Activated T-helper 1 cell treated with anti-CD3 and anti-CD28 coated beads, Interleukin-12 subunit alpha, Interleukin-12 subunit beta, Interleukin-2, Interleukin-4 antibody, amounts not matched to agents 30 ng/mL and 10 ng/mL and 1 ng/mL, durations not matched to agents 14 hours and 24 hours and 36 hours (primary cell): ENCODE measurements around the gene FBXW11. TPM values are rescaled to one million over a fixed set of nuclear protein-coding genes. Genes with fewer than 3 reads are reported as not detected.
"Not testable (repeated sequence)": the region's sequence is repeated elsewhere in the genome, so short reads cannot be mapped to it uniquely, and the experiment has no call there.

Experiments used
- DNase-seq: peaks from one replicate; pipeline ENCODE4 v3.0.0; 2021; ENCODE audit warnings: low spot score
- H3K27ac Mint-ChIP-seq: one replicate; pipeline ENCODE4 v1.8.0; 2021; ENCODE audit warnings: mild to moderate bottlenecking, mixed read lengths
- H3K27me3 Mint-ChIP-seq: one replicate; pipeline ENCODE4 v1.8.0; 2022; ENCODE audit warnings: mild to moderate bottlenecking, moderate library complexity, mixed read lengths; ENCODE audit not compliant: insufficient read depth
- H3K36me3 Mint-ChIP-seq: one replicate; pipeline ENCODE4 v1.8.0; 2021; ENCODE audit warnings: low read depth, mixed read lengths
- H3K4me1 Mint-ChIP-seq: one replicate; pipeline ENCODE4 v1.8.0; 2021; ENCODE audit warnings: low read depth, mixed read lengths
- H3K4me3 Mint-ChIP-seq: one replicate; pipeline ENCODE4 v1.8.0; 2021; ENCODE audit warnings: mild to moderate bottlenecking, moderate library complexity, mixed read lengths
- H3K9me3 Mint-ChIP-seq: one replicate; pipeline ENCODE4 v1.8.0; 2021; ENCODE audit warnings: mixed read lengths
- intact Hi-C: fragments of 100-400 bp; cut with micrococcal nuclease; formaldehyde crosslinking; loops from one replicate; pipeline ENCODE4 v1.15.1; 2024
- total RNA-seq: library from RNA; stranded (reverse); gene quantifications from 2 replicates; pipeline ENCODE4 v1.2.3, GENCODE V29; 2022

The FBXW11 gene
- total RNA-seq, 1 donor from 2014 or later, result 57.9 TPM

GRCh38 chr5:171938358-171938757 lies 68.1 kb downstream of the FBXW11 start:
- Mint-ChIP-seq H3K4me3 (no peak overlapping the region), H3K27ac (no peak overlapping the region), H3K9me3 (peaks cover 4% of the 10 kb centered on the region), H3K36me3 (peaks cover 7% of the 10 kb centered on the region), H3K4me1 (peaks cover 15% of the 10 kb centered on the region), H3K27me3 (no peaks in the 10 kb centered on the region)
- intact Hi-C loops, result no loop called here
- DNase-seq, result no peak

DNA sequence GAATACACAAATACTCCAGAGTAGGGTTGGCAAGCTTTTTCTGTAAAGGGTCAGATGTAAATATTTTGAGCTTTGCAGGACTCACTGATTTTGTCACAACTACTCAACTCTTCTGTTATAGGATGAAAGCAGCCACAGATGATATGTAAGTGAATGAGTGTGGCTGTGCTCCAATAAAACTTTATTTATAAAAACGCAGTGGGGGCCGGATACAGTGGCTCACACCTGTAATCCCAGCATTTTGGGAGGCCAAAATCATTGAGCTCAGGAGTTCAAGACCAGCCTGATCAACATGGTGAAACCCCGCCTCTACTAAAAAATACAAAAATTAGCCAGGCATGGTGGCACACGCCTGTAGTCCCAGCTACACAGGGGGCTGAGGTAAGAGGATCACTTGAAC lies 69.1 kb downstream of the FBXW11 start:
- Mint-ChIP-seq H3K4me3 (no peak overlapping the region), H3K36me3 (peaks cover 7% of the 10 kb centered on the region), H3K4me1 (peaks cover 6% of the 10 kb centered on the region), H3K9me3 (peaks cover 4% of the 10 kb centered on the region), H3K27ac (no peak overlapping the region), H3K27me3 (no peaks in the 10 kb centered on the region)
- no peak for DNase-seq
- intact Hi-C loops, result no loop called here

DNA sequence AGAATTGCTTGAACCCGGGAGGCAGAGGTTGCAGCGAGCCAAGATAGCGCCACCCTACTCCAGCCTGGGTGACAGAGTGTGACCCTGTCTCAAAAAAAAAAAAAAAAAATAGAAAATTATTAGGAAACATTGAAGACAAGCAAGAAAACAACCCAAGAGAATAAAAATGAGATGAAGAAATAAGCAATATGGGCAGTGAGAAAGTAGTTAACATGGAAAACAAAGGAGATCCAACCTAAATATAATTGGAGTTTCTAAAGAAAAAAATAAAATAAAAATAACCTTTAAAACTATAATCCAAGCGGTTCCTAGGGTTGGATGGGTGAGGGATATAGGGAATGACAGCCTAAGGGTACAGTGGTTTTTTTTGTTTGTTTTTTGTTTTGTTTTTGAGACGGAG lies 71.9 kb downstream of the FBXW11 start:
- intact Hi-C loops, result no loop called here
- DNase-seq, result no peak
- H3K36me3 Mint-ChIP-seq, result peaks cover 13% of the 10 kb centered on the region
- H3K4me1 Mint-ChIP-seq, result peaks cover 9% of the 10 kb centered on the region
- peaks cover 4% of the 10 kb centered on the region for H3K9me3 Mint-ChIP-seq
- no peaks in the 10 kb centered on the region for H3K27me3 Mint-ChIP-seq
- H3K27ac Mint-ChIP-seq, result no peak overlapping the region
- H3K4me3 Mint-ChIP-seq, result no peak overlapping the region

GRCh38 chr5:171931163-171931562 lies 75.3 kb downstream of the FBXW11 start:
- no peak for DNase-seq
- Mint-ChIP-seq H3K27ac (no peak overlapping the region), H3K36me3 (peaks cover 16% of the 10 kb centered on the region), H3K4me3 (no peak overlapping the region), H3K4me1 (peaks cover 21% of the 10 kb centered on the region), H3K27me3 (no peaks in the 10 kb centered on the region), H3K9me3 (peaks cover 4% of the 10 kb centered on the region)
- intact Hi-C loops, result no loop called here

DNA sequence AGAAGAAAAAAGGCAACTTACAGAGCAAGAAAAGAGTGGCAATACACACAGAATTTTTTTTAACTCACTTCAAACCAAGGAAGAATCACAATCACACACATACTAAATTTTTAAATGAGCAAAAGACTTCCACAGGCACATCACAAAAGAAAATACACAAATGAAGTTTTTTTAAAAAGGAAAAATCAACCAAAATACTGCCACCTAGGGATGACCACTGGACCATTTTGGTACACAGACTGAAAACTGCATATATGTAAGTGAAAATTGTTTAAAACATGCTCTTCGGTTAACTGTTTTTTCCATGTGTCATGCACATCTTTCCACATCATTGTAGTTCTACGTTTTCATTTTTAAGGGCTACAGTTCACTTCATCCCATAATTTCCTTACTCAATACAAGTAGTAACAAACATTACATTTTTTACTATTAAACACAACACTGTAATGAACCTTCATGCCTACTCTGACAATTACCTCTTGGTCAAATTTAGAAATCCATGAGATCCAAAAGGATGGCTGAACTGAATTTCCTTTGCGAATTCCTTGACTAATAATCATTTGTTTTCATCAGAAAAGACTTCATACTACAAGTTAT lies 79.0 kb downstream of the FBXW11 start:
- H3K27me3 Mint-ChIP-seq, result no peaks in the 10 kb centered on the region
- H3K9me3 Mint-ChIP-seq, result no peaks in the 10 kb centered on the region
- no peak overlapping the region for H3K4me3 Mint-ChIP-seq
- intact Hi-C loops, result no loop called here
- peaks cover 13% of the 10 kb centered on the region for H3K36me3 Mint-ChIP-seq
- H3K4me1 Mint-ChIP-seq, result peaks cover 22% of the 10 kb centered on the region
- DNase-seq, result no peak
- H3K27ac Mint-ChIP-seq, result no peak overlapping the region

- H3K4me3 Mint-ChIP-seq, result no peak overlapping the region
- peaks cover 25% of the 10 kb centered on the region for H3K4me1 Mint-ChIP-seq
These were observed 80.1 kb downstream of the FBXW11 start for GRCh38 chr5:171926311-171926710.

GRCh38 chr5:171924493-171925122 lies 81.8 kb downstream of the FBXW11 start:
- Mint-ChIP-seq H3K9me3 (no peaks in the 10 kb centered on the region), H3K4me1 (peaks cover 25% of the 10 kb centered on the region), H3K4me3 (no peak overlapping the region), H3K36me3 (peaks cover 7% of the 10 kb centered on the region), H3K27me3 (no peaks in the 10 kb centered on the region), H3K27ac (no peak overlapping the region)
- intact Hi-C loops, result no loop called here
- no peak for DNase-seq

More at GRCh38 chr5:171926311-171926710, 80.1 kb downstream of the FBXW11 start:
- Mint-ChIP-seq H3K36me3 (peaks cover 9% of the 10 kb centered on the region), H3K27ac (no peak overlapping the region), H3K9me3 (no peaks in the 10 kb centered on the region), H3K27me3 (no peaks in the 10 kb centered on the region)
- DNase-seq, result no peak
- intact Hi-C loops, result no loop called here

DNA sequence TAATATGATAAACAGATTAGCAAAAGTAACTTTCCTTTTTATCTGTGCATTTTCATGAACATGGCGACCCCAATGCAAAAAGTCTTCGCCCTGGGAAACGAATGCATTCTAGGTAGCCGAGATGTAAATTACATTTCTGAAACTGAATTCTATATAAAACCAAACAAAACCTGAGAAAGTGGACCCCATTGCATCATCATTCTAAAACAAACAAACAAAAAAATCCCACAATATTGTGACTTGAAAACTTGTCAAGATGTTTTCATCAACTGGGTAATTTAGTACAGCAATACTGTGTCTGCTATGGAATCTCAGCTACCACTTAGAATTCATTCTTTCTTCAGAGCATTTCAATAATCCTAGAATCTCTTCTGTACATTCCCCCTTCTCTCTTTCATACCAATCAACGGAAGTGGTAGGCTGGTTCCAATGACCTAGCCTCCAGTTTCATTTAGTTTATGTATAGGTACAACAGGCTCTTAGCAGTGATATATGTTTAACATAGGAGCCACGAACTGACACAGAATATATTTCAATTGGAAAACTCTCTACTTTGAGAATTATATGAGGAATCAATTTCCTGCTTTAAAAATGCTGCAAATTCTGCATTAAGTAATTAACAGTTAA lies 85.6 kb downstream of the FBXW11 start:
- Mint-ChIP-seq H3K27ac (no peak overlapping the region), H3K4me1 (peaks cover 19% of the 10 kb centered on the region), H3K9me3 (no peaks in the 10 kb centered on the region), H3K36me3 (peaks cover 4% of the 10 kb centered on the region), H3K4me3 (no peak overlapping the region), H3K27me3 (no peaks in the 10 kb centered on the region)
- no peak for DNase-seq
- intact Hi-C loops, result no loop called here

DNA sequence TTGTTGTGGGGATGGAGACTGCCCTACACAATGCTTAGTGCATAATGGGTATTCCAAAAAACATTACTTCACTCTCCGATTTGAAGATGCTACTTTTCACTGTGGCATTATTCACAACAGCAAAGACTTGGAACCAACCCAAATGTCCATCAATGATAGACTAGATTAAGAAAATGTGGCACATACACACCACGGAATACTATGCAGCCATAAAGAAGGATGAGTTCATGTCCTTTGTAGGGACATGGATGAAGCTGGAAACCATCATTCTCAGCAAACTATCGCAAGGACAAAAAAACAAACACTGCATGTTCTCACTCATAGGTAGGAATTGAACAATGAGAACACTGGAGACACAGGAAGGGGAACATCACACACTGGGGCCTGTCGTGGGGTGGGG lies 90.7 kb downstream of the FBXW11 start:
- intact Hi-C loops, result loop anchor here (2.0 kb wide), 1 partner anchor 41 kb away; no protein-coding TSS in a partner anchor
- peaks cover 33% of the 10 kb centered on the region for H3K4me1 Mint-ChIP-seq
- H3K27ac Mint-ChIP-seq, H3K36me3 Mint-ChIP-seq, H3K27me3 Mint-ChIP-seq, H3K4me3 Mint-ChIP-seq, H3K9me3 Mint-ChIP-seq, DNase-seq: not testable (repeated sequence)

DNA sequence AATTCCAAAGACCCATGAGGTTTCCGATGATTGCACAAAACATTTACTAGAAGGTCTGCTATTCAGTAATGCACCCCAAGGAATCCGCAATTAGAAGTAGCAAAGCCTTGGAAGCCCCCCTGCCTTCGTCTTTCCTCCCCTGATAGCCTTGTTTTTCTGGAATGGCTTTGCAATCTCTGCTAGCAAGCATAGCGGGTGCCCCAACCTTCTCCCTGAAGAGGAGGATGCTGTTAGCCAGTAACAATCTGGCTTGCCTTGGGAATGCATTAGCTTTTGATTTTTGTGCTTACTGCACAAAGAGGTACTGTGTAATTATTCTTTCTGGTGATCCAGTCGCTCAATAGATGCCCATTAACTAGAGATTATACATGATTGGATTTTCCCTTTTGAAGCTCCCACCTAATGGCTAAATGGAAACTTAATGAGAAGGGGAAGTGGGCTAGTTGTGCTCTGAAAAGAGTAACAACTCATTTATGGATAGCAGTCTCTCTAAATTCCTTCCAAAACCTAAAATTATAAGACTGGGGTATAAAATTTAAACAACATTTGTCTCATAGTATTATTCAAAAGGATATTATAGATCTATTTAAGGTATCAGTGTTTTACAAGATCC lies 91.6 kb downstream of the FBXW11 start:
- no peak overlapping the region for H3K27ac Mint-ChIP-seq
- peaks cover 33% of the 10 kb centered on the region for H3K4me1 Mint-ChIP-seq
- no peaks in the 10 kb centered on the region for H3K9me3 Mint-ChIP-seq
- H3K27me3 Mint-ChIP-seq, result no peaks in the 10 kb centered on the region
- H3K4me3 Mint-ChIP-seq, result no peak overlapping the region
- H3K36me3 Mint-ChIP-seq, result peaks cover 6% of the 10 kb centered on the region
- DNase-seq, result no peak
- intact Hi-C loops, result loop anchor here (2.0 to 5.0 kb wide), 2 partner anchors 42 to 142 kb away; no protein-coding TSS in a partner anchor

GRCh38 chr5:171913987-171914273 lies 92.5 kb downstream of the FBXW11 start:
- no peak for DNase-seq
- Mint-ChIP-seq H3K27me3 (no peaks in the 10 kb centered on the region), H3K4me1 (peaks cover 33% of the 10 kb centered on the region), H3K27ac (no peak overlapping the region), H3K36me3 (peaks cover 10% of the 10 kb centered on the region), H3K4me3 (no peak overlapping the region), H3K9me3 (no peaks in the 10 kb centered on the region)
- intact Hi-C loops, result loop anchor here (2.0 to 5.0 kb wide), 2 partner anchors 43 to 143 kb away; no protein-coding TSS in a partner anchor

DNA sequence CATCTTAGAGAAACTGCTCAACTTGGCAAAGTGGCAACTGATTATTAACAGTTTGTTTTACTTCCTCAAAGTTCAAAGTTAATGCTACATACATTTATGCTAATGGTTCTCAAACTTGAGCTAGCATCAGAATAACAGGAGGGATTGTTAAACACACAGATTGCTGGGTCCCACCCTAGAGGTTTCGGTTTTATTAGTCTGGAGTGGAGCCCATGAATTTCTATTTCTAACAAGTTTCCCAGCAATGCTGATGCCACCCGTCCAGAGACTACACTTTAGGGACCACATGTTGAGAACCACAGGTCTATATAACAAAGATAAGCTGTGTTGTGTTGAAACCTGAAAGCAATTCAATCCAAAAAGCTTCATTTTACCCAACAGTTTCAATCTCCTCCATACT lies 95.3 kb downstream of the FBXW11 start:
- peaks cover 46% of the 10 kb centered on the region for H3K4me1 Mint-ChIP-seq
- intact Hi-C loops, result loop anchor here (5.0 kb wide), 1 partner anchor 146 kb away; no protein-coding TSS in a partner anchor

DNA sequence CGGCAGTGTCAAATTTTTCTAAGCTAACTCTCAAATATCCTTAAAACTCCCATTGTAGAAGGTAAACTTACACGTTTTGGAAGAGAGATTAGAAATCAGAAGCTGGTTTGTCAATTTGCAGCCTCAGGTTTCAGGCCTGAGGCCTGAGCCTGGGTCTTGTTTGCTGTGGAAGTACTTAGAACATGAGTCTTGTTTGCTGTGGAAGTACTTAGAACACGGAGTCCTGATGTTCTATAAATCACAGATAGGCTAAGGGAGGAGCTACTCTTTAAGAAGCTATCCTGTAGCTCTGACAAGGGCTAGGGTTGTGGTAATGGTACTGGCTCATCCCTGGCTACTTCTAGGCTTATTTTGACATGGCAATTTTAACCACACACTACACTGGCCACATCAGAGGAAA lies 97.8 kb downstream of the FBXW11 start:
- H3K36me3 Mint-ChIP-seq, result peaks cover 11% of the 10 kb centered on the region
- no peak for DNase-seq
- H3K4me3 Mint-ChIP-seq, result no peak overlapping the region
- intact Hi-C loops, result loop anchor here (5.0 kb wide), 2 partner anchors 374 to 504 kb away; partner anchors contain the start of gene UBTD2
- H3K4me1 Mint-ChIP-seq, result peaks cover 53% of the 10 kb centered on the region
- H3K27ac Mint-ChIP-seq, result no peak overlapping the region
- H3K27me3 Mint-ChIP-seq, result no peaks in the 10 kb centered on the region
- H3K9me3 Mint-ChIP-seq, result no peaks in the 10 kb centered on the region

More for the DNA sequence above, 95.3 kb downstream of the FBXW11 start:
- Mint-ChIP-seq H3K27me3 (no peaks in the 10 kb centered on the region), H3K36me3 (peaks cover 10% of the 10 kb centered on the region), H3K4me3 (no peak overlapping the region), H3K9me3 (no peaks in the 10 kb centered on the region), H3K27ac (peak overlapping the region; percentile 41)
- DNase-seq, result no peak
